ENCODE results near the gene SLC4A5. TPM values are rescaled to one million over a fixed set of nuclear protein-coding genes. Genes with fewer than 3 reads are reported as not detected.

The SLC4A5 gene
- total RNA-seq, 1 experiment from 2014 or later = 1.8 TPM

GRCh38 chr2:74278694-74279093 lies 64.5 kb downstream of the SLC4A5 start:
- no peaks in the 10 kb centered on the region for H3K4me1 Mint-ChIP-seq
- no peak for ATAC-seq
- no peak overlapping the region for H3K4me3 Mint-ChIP-seq
- no peaks in the 10 kb centered on the region for H3K9me3 Mint-ChIP-seq
- ChIA-PET POLR2A (no interaction called here), CTCF (interaction anchor here (1.2 to 6.6 kb wide), 3 partner anchors 29 to 56 kb away, joined by 4 to 26 read pairs (median 7); no protein-coding TSS in a partner anchor)
- no peaks in the 10 kb centered on the region for H3K36me3 Mint-ChIP-seq
- no peak overlapping the region for H3K27ac Mint-ChIP-seq
- peaks cover 37% of the 10 kb centered on the region for H3K27me3 Mint-ChIP-seq (ENCODE audit: low read depth)
- DNase-seq (ENCODE audit: low spot score) = no peak
- TF ChIP-seq ELF4 (CRISPR knock-in tag; IDR thresholded peaks at IDR 0.05; ENCODE audit: low read depth) (no peak), NR3C1 (CRISPR knock-in tag; conservative IDR thresholded peaks at IDR 0.05; ENCODE audit: low read depth) (no peak), ATF3 (CRISPR knock-in tag; conservative IDR thresholded peaks at IDR 0.05) (no peak), ZNF138 (CRISPR knock-in tag; conservative IDR thresholded peaks at IDR 0.05) (no peak), JUN (CRISPR knock-in tag; IDR thresholded peaks at IDR 0.05) (no peak), NFYB (CRISPR knock-in tag; conservative IDR thresholded peaks at IDR 0.05; ENCODE audit: low read depth) (no peak), KAT7 (CRISPR knock-in tag; IDR thresholded peaks at IDR 0.05; ENCODE audit: borderline replicate concordance) (no peak), CDX4 (CRISPR knock-in tag; IDR thresholded peaks at IDR 0.05; ENCODE audit: borderline replicate concordance) (no peak), NR2C2 (CRISPR knock-in tag; IDR thresholded peaks at IDR 0.05) (no peak)

DNA sequence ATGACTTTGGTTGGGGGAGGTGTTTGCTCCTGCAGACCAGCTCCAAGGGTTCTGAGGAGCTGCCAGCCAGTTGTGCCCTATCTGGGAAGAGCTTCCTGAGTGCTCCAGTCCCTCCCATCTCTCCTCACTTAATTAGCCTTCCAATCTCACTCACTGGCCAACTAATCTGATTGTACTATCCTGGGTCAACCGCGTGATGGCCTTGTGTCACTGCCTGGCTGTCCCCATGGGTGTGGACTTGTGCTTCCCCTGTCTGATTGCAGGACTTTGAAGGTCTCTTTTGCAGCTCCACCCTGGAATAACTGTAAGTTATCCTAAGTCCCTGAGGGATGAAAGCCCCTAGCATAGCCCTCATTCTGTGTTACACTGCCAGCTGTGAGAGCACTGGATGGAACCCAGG lies 65.0 kb downstream of the SLC4A5 start:
- Mint-ChIP-seq H3K27me3 (ENCODE audit: low read depth) (peaks cover 37% of the 10 kb centered on the region), H3K27ac (no peak overlapping the region), H3K4me1 (no peaks in the 10 kb centered on the region), H3K4me3 (no peak overlapping the region), H3K36me3 (no peaks in the 10 kb centered on the region), H3K9me3 (no peaks in the 10 kb centered on the region)
- no peak for TF ChIP-seq ZNF263 (CRISPR knock-in tag; IDR thresholded peaks at IDR 0.05; ENCODE audit: low read depth)
- TF ChIP-seq FOXJ3 (CRISPR knock-in tag; IDR thresholded peaks at IDR 0.05; ENCODE audit: borderline replicate concordance) = no peak
- TF ChIP-seq MYBL2 (CRISPR knock-in tag; IDR thresholded peaks at IDR 0.05) = no peak
- TF ChIP-seq FOXP1 (CRISPR knock-in tag; IDR thresholded peaks at IDR 0.05; ENCODE audit: borderline replicate concordance) = no peak
- no peak for TF ChIP-seq NFATC4 (CRISPR knock-in tag; IDR thresholded peaks at IDR 0.05)
- no peak for TF ChIP-seq ZNF232 (CRISPR knock-in tag; IDR thresholded peaks at IDR 0.05)
- TF ChIP-seq NR3C1 (CRISPR knock-in tag; conservative IDR thresholded peaks at IDR 0.05; ENCODE audit: low read depth) = no peak
- TF ChIP-seq, protein P1, sequence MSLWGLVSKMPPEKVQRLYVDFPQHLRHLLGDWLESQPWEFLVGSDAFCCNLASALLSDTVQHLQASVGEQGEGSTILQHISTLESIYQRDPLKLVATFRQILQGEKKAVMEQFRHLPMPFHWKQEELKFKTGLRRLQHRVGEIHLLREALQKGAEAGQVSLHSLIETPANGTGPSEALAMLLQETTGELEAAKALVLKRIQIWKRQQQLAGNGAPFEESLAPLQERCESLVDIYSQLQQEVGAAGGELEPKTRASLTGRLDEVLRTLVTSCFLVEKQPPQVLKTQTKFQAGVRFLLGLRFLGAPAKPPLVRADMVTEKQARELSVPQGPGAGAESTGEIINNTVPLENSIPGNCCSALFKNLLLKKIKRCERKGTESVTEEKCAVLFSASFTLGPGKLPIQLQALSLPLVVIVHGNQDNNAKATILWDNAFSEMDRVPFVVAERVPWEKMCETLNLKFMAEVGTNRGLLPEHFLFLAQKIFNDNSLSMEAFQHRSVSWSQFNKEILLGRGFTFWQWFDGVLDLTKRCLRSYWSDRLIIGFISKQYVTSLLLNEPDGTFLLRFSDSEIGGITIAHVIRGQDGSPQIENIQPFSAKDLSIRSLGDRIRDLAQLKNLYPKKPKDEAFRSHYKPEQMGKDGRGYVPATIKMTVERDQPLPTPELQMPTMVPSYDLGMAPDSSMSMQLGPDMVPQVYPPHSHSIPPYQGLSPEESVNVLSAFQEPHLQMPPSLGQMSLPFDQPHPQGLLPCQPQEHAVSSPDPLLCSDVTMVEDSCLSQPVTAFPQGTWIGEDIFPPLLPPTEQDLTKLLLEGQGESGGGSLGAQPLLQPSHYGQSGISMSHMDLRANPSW (CRISPR knock-in tag; conservative IDR thresholded peaks at IDR 0.05; ENCODE audit: low read depth) = no peak
- no peak for TF ChIP-seq SMAD4 (CRISPR knock-in tag; IDR thresholded peaks at IDR 0.05)
- TF ChIP-seq, protein P2, sequence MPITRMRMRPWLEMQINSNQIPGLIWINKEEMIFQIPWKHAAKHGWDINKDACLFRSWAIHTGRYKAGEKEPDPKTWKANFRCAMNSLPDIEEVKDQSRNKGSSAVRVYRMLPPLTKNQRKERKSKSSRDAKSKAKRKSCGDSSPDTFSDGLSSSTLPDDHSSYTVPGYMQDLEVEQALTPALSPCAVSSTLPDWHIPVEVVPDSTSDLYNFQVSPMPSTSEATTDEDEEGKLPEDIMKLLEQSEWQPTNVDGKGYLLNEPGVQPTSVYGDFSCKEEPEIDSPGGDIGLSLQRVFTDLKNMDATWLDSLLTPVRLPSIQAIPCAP (CRISPR knock-in tag; IDR thresholded peaks at IDR 0.05) = no peak
- no peak for TF ChIP-seq GABPB1 (CRISPR knock-in tag; IDR thresholded peaks at IDR 0.05)
- DNase-seq (ENCODE audit: low spot score) = no peak
- no peak for ATAC-seq
- CTCF ChIA-PET = interaction anchor here (1.2 to 6.6 kb wide), 3 partner anchors 29 to 57 kb away, joined by 4 to 26 read pairs (median 7); no protein-coding TSS in a partner anchor
- POLR2A ChIA-PET = no interaction called here

DNA sequence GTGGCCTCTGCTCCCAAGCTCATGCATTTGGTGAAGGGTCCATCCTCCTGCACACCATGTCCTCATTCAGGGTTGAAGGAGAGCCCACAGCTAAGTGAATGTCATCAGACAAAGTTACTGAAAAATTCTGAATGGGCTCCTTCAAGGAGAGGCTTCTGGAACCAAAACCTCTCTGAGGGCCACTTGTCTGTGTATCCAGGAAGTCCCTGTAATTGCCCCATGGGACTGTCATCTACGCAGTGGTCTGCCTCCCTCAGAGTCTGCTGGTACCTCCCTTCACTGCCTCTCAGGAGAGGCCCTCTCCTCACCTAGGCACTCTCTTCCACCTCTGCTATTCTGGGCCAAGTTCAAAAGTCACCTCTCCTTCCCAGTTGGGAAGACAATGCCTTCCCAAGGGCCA lies 68.0 kb downstream of the SLC4A5 start:
- DNase-seq (ENCODE audit: low spot score) (no peak), ATAC-seq (no peak)
- no peak overlapping the region for H3K27ac Mint-ChIP-seq
- no peak overlapping the region for H3K4me3 Mint-ChIP-seq
- POLR2A ChIA-PET = no interaction called here
- peaks cover 34% of the 10 kb centered on the region for H3K27me3 Mint-ChIP-seq (ENCODE audit: low read depth)
- H3K9me3 Mint-ChIP-seq = no peaks in the 10 kb centered on the region
- H3K4me1 Mint-ChIP-seq = no peaks in the 10 kb centered on the region
- H3K36me3 Mint-ChIP-seq = no peaks in the 10 kb centered on the region
- CTCF ChIA-PET = interaction anchor here (0.6 to 6.6 kb wide), 2 partner anchors 60 to 63 kb away, joined by 3 to 26 read pairs; no protein-coding TSS in a partner anchor
- TF ChIP-seq ATF1 (CRISPR knock-in tag; IDR thresholded peaks at IDR 0.05) = no peak
- TF ChIP-seq USF1 (CRISPR knock-in tag; IDR thresholded peaks at IDR 0.05) = no peak
- TF ChIP-seq, protein P3, sequence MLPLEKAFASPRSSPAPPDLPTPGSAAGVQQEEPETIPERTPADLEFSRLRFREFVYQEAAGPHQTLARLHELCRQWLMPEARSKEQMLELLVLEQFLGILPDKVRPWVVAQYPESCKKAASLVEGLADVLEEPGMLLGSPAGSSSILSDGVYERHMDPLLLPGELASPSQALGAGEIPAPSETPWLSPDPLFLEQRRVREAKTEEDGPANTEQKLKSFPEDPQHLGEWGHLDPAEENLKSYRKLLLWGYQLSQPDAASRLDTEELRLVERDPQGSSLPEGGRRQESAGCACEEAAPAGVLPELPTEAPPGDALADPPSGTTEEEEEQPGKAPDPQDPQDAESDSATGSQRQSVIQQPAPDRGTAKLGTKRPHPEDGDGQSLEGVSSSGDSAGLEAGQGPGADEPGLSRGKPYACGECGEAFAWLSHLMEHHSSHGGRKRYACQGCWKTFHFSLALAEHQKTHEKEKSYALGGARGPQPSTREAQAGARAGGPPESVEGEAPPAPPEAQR (CRISPR knock-in tag; IDR thresholded peaks at IDR 0.05) = no peak
- TF ChIP-seq NFATC4 (CRISPR knock-in tag; IDR thresholded peaks at IDR 0.05) = no peak
- TF ChIP-seq CTCF (IDR thresholded peaks at IDR 0.05) = no peak
- no peak for TF ChIP-seq ZBTB21 (CRISPR knock-in tag; IDR thresholded peaks at IDR 0.05; ENCODE audit: borderline replicate concordance)
- TF ChIP-seq SMAD3 (CRISPR knock-in tag; IDR thresholded peaks at IDR 0.05; ENCODE audit: borderline replicate concordance) = no peak
- TF ChIP-seq FOXP1 (CRISPR knock-in tag; IDR thresholded peaks at IDR 0.05; ENCODE audit: borderline replicate concordance) = no peak
